A673 (cell line): Measurements from ENCODE around the gene CDC23. TPM values are rescaled to one million over a fixed set of nuclear protein-coding genes. Genes with fewer than 3 reads are reported as not detected.
"Not testable (repeated sequence)": the region's sequence is repeated elsewhere in the genome, so short reads cannot be mapped to it uniquely, and the experiment has no call there.

Source experiments
- BruUV-seq: library from RNA; stranded (reverse); fragments of 400-500 nt; replicated peaks from 2 replicates; lab custom pipeline; 2021; lab: Mats Ljungman, UMichigan
- CTCF ChIA-PET: fragments of 300-600 bp; sonication (Branson Sonifier 250); formaldehyde crosslinking; loops from one replicate; lab custom pipeline; 2022; ENCODE audit warnings: antibody characterized with exemption; lab: Charles Lee
- POLR2A ChIA-PET: fragments of 300-600 bp; sonication (Branson Sonifier 250); formaldehyde crosslinking; loops from one replicate; lab custom pipeline; 2022; ENCODE audit warnings: antibody characterized with exemption; ENCODE audit not compliant: low non-redundant PET; lab: Charles Lee
- DNase-seq: peaks from one replicate; pipeline ENCODE4 v3.0.0-alpha.2; 2015; ENCODE audit warnings: low spot score
- H3K27ac ChIP-seq: fragments of 200-600 bp; sonication (generic); 2 replicates; pipeline ENCODE4 v1.5.1; 2016; ENCODE audit warnings: mixed run types, low read depth, mild to moderate bottlenecking, mixed read lengths, antibody characterized with exemption, low read length; ENCODE audit not compliant: poor library complexity, severe bottlenecking
- H3K27me3 ChIP-seq: fragments of 200-600 bp; sonication (generic); replicated peaks from 2 replicates; pipeline ENCODE4 v1.6.1; 2017; ENCODE audit warnings: mixed run types, low read depth, mild to moderate bottlenecking, mixed read lengths, antibody characterized with exemption, low read length; ENCODE audit not compliant: insufficient read depth, poor library complexity
- H3K36me3 ChIP-seq: fragments of 200-600 bp; sonication (generic); 2 replicates; pipeline ENCODE4 v1.6.1; 2016; ENCODE audit warnings: mixed run types, mild to moderate bottlenecking, mixed read lengths, antibody characterized with exemption, low read length; ENCODE audit not compliant: insufficient read depth, poor library complexity, severe bottlenecking
- H3K4me1 ChIP-seq: fragments of 200-600 bp; sonication (generic); 2 replicates; pipeline ENCODE4 v1.6.1; 2017; ENCODE audit warnings: mixed run types, mild to moderate bottlenecking, mixed read lengths, antibody characterized with exemption, low read length; ENCODE audit not compliant: insufficient read depth, poor library complexity, severe bottlenecking
- H3K4me3 ChIP-seq: fragments of 200-600 bp; sonication (generic); 2 replicates; pipeline ENCODE4 v1.5.1; 2016; ENCODE audit warnings: low read depth, mixed run types, mild to moderate bottlenecking, mixed read lengths, low read length; ENCODE audit not compliant: poor library complexity, severe bottlenecking
- H3K9me3 ChIP-seq: fragments of 200-600 bp; sonication (generic); 2 replicates; pipeline ENCODE4 v1.6.1; 2016; ENCODE audit warnings: mixed run types, low read depth, mild to moderate bottlenecking, mixed read lengths, antibody characterized with exemption, low read length; ENCODE audit not compliant: poor library complexity, severe bottlenecking
- CTCF ChIP-seq: fragments of 300-800, 200-600 bp; sonication (generic); conservative IDR thresholded peaks from 2 replicates; pipeline ENCODE4 v1.5.1; 2017; ENCODE audit warnings: low read depth, mild to moderate bottlenecking, antibody characterized with exemption, low read length, moderate library complexity, mixed read lengths
- EZH2 ChIP-seq: fragments of 200-600 bp; sonication (generic); IDR thresholded peaks from 2 replicates; pipeline ENCODE4 v1.6.1; 2017; ENCODE audit warnings: borderline replicate concordance, low read depth, mild to moderate bottlenecking, mixed read lengths, antibody characterized with exemption, low read length; ENCODE audit not compliant: poor library complexity, severe bottlenecking
- intact Hi-C: fragments of 100-400 bp; cut with micrococcal nuclease; formaldehyde crosslinking; loops from one replicate; pipeline ENCODE4 v1.10.0; 2022; ENCODE audit not compliant: unreplicated experiment
- total RNA-seq: library from RNA; stranded (reverse); gene quantifications from 2 replicates; pipeline ENCODE4 v1.2.3, GENCODE V29; 2021

CDC23 gene
- total RNA-seq, 1 experiment from 2014 or later: 54.0 TPM

- POLR2A ChIA-PET: no interaction called here
- TF ChIP-seq CTCF (no peak), EZH2 (no peak)
- Histone ChIP-seq H3K4me1 (no peaks in the 10 kb centered on the region), H3K27ac (no peak overlapping the region), H3K9me3 (no peaks in the 10 kb centered on the region), H3K36me3 (no peaks in the 10 kb centered on the region), H3K4me3 (no peak overlapping the region), H3K27me3 (no peaks in the 10 kb centered on the region)
- BruUV-seq: no TSS peak
- DNase-seq: no peak
- CTCF ChIA-PET: no interaction called here
- intact Hi-C loops: no loop called here
These were observed 44.5 kb upstream of the CDC23 start for GRCh38 chr5:138257583-138257982.

DNA sequence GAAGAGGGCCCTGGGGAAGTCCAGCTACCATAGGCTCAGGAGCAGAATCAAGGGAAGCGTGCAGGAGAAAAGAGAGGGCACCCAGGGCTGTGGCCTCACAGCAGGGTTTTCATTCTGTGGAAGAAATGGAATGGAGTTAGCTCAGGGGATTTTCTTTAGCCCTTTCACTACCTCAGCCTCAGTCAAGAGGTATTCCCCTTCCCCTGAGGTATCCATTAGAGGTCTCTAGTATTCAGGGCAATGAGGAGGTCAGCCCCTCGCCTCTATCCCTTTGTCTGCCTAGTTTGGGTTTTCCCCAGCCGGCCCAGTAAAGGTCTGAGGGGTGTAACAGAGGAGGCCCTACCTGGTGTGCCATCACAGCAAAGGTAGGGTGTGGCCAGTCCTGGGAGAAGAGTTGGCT, 39.8 kb upstream of the CDC23 start:
- ChIA-PET POLR2A (no interaction called here), CTCF (no interaction called here)
- DNase-seq: no peak
- Histone ChIP-seq H3K9me3 (no peaks in the 10 kb centered on the region), H3K4me3 (no peak overlapping the region), H3K27ac (no peak overlapping the region), H3K27me3 (no peaks in the 10 kb centered on the region), H3K36me3 (no peaks in the 10 kb centered on the region), H3K4me1 (no peaks in the 10 kb centered on the region)
- intact Hi-C loops: no loop called here
- BruUV-seq: no TSS peak
- TF ChIP-seq EZH2: no peak

DNA sequence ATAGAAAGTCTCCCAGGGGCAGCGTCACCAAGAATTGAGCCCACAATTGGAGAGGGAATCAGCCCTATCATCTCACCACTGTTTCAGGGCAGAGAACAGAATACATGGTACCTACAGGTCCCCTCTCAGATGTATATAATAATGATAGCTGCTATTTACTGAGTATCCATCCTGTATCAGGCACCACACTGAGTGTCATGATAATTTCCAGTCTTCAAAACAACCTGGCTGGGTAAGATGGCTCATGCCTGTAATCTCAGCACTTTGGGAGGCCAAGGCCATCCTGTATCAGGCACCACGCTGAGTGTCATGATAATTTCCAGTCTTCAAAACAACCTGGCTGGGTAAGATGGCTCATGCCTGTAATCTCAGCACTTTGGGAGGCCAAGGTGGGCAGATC, 34.7 kb upstream of the CDC23 start:
- intact Hi-C loops, H3K4me3 ChIP-seq, H3K27me3 ChIP-seq, BruUV-seq, CTCF ChIA-PET, H3K36me3 ChIP-seq, DNase-seq, H3K4me1 ChIP-seq, POLR2A ChIA-PET, H3K9me3 ChIP-seq, H3K27ac ChIP-seq: not testable (repeated sequence)

DNA sequence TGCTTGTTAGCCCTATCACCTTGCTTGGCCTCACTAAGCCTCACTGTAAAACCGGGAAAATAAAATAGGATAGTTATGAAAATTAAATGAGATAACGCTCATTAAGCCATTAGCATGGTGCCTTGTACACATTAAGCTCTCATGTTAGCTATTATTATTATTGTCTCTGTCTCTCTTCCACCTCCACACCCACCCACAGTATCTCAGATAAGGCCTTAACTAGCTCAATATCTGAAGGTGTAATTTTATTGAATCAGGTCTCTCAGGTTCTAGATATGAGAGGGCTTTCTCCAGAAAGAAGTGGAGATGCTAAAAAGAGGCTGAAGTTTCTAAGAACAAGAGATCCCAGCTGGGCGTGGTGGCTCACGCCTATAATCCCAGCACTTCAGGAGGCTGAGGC, 33.7 kb upstream of the CDC23 start:
- no peak for TF ChIP-seq CTCF
- no peak for TF ChIP-seq EZH2
- Histone ChIP-seq H3K4me1 (peaks cover 7% of the 10 kb centered on the region), H3K9me3 (no peaks in the 10 kb centered on the region), H3K36me3 (no peaks in the 10 kb centered on the region), H3K4me3 (no peak overlapping the region), H3K27ac (no peak overlapping the region), H3K27me3 (peaks cover 15% of the 10 kb centered on the region)
- intact Hi-C loops: no loop called here
- ChIA-PET POLR2A (interaction anchor here (0.5 kb wide), 1 partner anchor 67 kb away, joined by 3 read pairs; no protein-coding TSS in a partner anchor), CTCF (no interaction called here)
- DNase-seq: no peak
- no TSS peak for BruUV-seq
